Hindlimb muscle (tissue), 1 donor: ENCODE measurements around the gene EMD. TPM values are rescaled to one million over a fixed set of nuclear protein-coding genes. Genes with fewer than 3 reads are reported as not detected.
A peak's percentile ranks its signal among the peaks of the same experiment; 100 is the strongest.
"Not testable (repeated sequence)": the region's sequence is repeated elsewhere in the genome, so short reads cannot be mapped to it uniquely, and the experiment has no call there.

Source experiments
- DNase-seq: peaks from one replicate; pipeline ENCODE4 v3.0.0-alpha.2; 2013
- polyA plus RNA-seq: library from polyadenylated mRNA; unstranded; fragments of 120-200 nt; gene quantifications from one replicate; pipeline ENCODE4 v1.2.1, GENCODE V29; 2013; ENCODE audit not compliant: insufficient read length

The EMD gene
- polyA plus RNA-seq, 1 donor: 51.6 TPM

- peak; percentile 95 for DNase-seq
Observed at GRCh38 chrX:154397888-154398667, 19.0 kb downstream of the EMD start, which contains the start of gene RPL10. Gene RPL10, plus strand, starts transcription at chrX:154398377. Its CDS starts 143 bp downstream, at chrX:154398520.

- DNase-seq: peak; percentile 84
Observed at GRCh38 chrX:154398668-154399526, 19.8 kb downstream of the EMD start.

GRCh38 chrX:154399527-154400368, 20.7 kb downstream of the EMD start:
- DNase-seq: no peak

GRCh38 chrX:154400369-154400817, 21.3 kb downstream of the EMD start:
- DNase-seq: not testable (repeated sequence)

GRCh38 chrX:154401045-154401799, 22.1 kb downstream of the EMD start:
- DNase-seq: no peak

- no peak for DNase-seq
Observed at GRCh38 chrX:154401918-154402621, 23.0 kb downstream of the EMD start.

- DNase-seq: no peak
Observed at GRCh38 chrX:154402622-154403127, 23.6 kb downstream of the EMD start.

GRCh38 chrX:154403192-154403591, 24.1 kb downstream of the EMD start:
- DNase-seq: no peak

- no peak for DNase-seq
Observed at GRCh38 chrX:154403858-154404257, 24.8 kb downstream of the EMD start.

- no peak for DNase-seq
Observed at GRCh38 chrX:154404625-154405192, 25.6 kb downstream of the EMD start.

- no peak for DNase-seq
Observed at GRCh38 chrX:154408659-154409221, 29.6 kb downstream of the EMD start.

- DNase-seq: no peak
Observed at GRCh38 chrX:154409222-154409871, 30.3 kb downstream of the EMD start, which contains the start of gene DNASE1L1. Gene DNASE1L1, minus strand, starts transcription at chrX:154409254. Its CDS starts 3,686 bp downstream, at chrX:154405568.

GRCh38 chrX:154411981-154412340, 32.9 kb downstream of the EMD start:
- DNase-seq: peak; percentile 49

- no peak for DNase-seq
Observed at GRCh38 chrX:154412468-154412867, 33.4 kb downstream of the EMD start.

- DNase-seq: no peak
Observed at GRCh38 chrX:154413142-154413541, 34.0 kb downstream of the EMD start.

- DNase-seq: no peak
Observed at GRCh38 chrX:154417157-154417556, 38.1 kb downstream of the EMD start.

- no peak for DNase-seq
Observed at GRCh38 chrX:154419189-154419588, 40.1 kb downstream of the EMD start.

- DNase-seq: no peak
Observed at GRCh38 chrX:154419688-154420401, 40.8 kb downstream of the EMD start.

GRCh38 chrX:154420402-154420756, 41.3 kb downstream of the EMD start:
- no peak for DNase-seq
